HepG2 (cell line): ENCODE results near the gene WDR59. TPM values are rescaled to one million over a fixed set of nuclear protein-coding genes. Genes with fewer than 3 reads are reported as not detected.
A peak's percentile ranks its signal among the peaks of the same experiment; 100 is the strongest.
"Not testable (repeated sequence)": the region's sequence is repeated elsewhere in the genome, so short reads cannot be mapped to it uniquely, and the experiment has no call there.

ENCODE experiments used
- ATAC-seq: fragments of 200-7000 bp; cut with Tn5 transposase; 3 replicates; pipeline ENCODE4 v1.9.1; 2020; ENCODE audit warnings: mild to moderate bottlenecking, moderate library complexity
- BruUV-seq: library from RNA; stranded (reverse); fragments of 400-500 nt; replicated peaks from 2 replicates; lab custom pipeline; 2021; lab: Mats Ljungman, UMichigan
- CTCF ChIA-PET: fragments of 300-600 bp; formaldehyde crosslinking; extraction: SDS; loops from one replicate; lab custom pipeline; 2021; ENCODE audit warnings: low total read pairs, inconsistent platforms, low intra/inter-chr PET ratio; lab: Yijun Ruan, JAX
- POLR2A ChIA-PET: fragments of 350-600 bp; sonication (Branson Sonifier 250); formaldehyde crosslinking; loops from one replicate; lab custom pipeline; 2020; ENCODE audit warnings: antibody characterized with exemption, inconsistent platforms; lab: Yijun Ruan, JAX
- DNase-seq: peaks from one replicate; pipeline ENCODE4 v3.0.0-alpha.2; 2015; ENCODE audit warnings: low spot score
- FAIRE-seq: peaks from 3 replicates; lab custom pipeline; 2011; peaks lifted over from hg19 to GRCh38; lab: Jason Lieb, UNC
- H2AFZ ChIP-seq: one replicate; pipeline ENCODE4 v1.6.1; 2011; ENCODE audit warnings: low read length, inconsistent platforms
- H3K27ac ChIP-seq: fragments of 300-600 bp; 3 replicates; pipeline ENCODE4 v1.8.0; 2011; ENCODE audit warnings: mixed run types, mild to moderate bottlenecking, mixed read lengths, low read length, inconsistent platforms; ENCODE audit not compliant: insufficient read depth; ENCODE audit errors: extremely low read length
- H3K27me3 ChIP-seq, 2 experiments: fragments of 200-600 bp in 1 of 2; 2 replicates in 1 of 2; 3 replicates in 1 of 2; pipeline versions ENCODE4 v1.6.0 to v1.8.0; 2011; ENCODE audit warnings: low read length in 2 of 2, mild to moderate bottlenecking in 2 of 2, moderate library complexity in 2 of 2, inconsistent platforms in 1 of 2; ENCODE audit not compliant: insufficient read depth in 2 of 2, control insufficient read depth in 1 of 2
- H3K36me3 ChIP-seq, 2 experiments: fragments of 200-600 bp in 1 of 2; replicated peaks in 1 of 2; 2 replicates in 1 of 2; 3 replicates in 1 of 2; pipeline versions ENCODE4 v1.5.1 to v1.8.0; 2011; ENCODE audit warnings: low read length in 2 of 2, inconsistent platforms in 1 of 2; ENCODE audit not compliant: insufficient read depth in 2 of 2, control insufficient read depth in 1 of 2
- H3K4me1 ChIP-seq: 2 replicates; pipeline ENCODE4 v1.5.1; 2012; ENCODE audit warnings: low read length, inconsistent platforms; ENCODE audit not compliant: insufficient read depth
- H3K4me2 ChIP-seq: 2 replicates; pipeline ENCODE4 v1.6.0; 2011; ENCODE audit warnings: low read depth, low read length, inconsistent platforms
- H3K4me3 ChIP-seq, 3 experiments: fragments of 200-600 bp in 1 of 3; sonication (generic), shearing (Covaris generic) in 1 of 3; replicated peaks in 1 of 3; 2 replicates each; pipeline ENCODE4 v1.5.1; 2011 to 2016; ENCODE audit warnings: low read length in 3 of 3, inconsistent platforms in 2 of 3, low read depth in 2 of 3, mild to moderate bottlenecking in 2 of 3, control low read depth in 1 of 3, mixed read lengths in 1 of 3; ENCODE audit not compliant: insufficient read depth in 1 of 3
- H3K79me2 ChIP-seq: one replicate; pipeline ENCODE4 v1.6.1; 2011; ENCODE audit warnings: low read length, inconsistent platforms; ENCODE audit not compliant: insufficient read depth
- H3K9ac ChIP-seq: 2 replicates; pipeline ENCODE4 v1.6.0; 2011; ENCODE audit warnings: mild to moderate bottlenecking, low read depth, low read length, inconsistent platforms; ENCODE audit not compliant: insufficient read depth
- H3K9me3 ChIP-seq: 2 replicates; pipeline ENCODE4 v1.5.1; 2012; ENCODE audit warnings: mild to moderate bottlenecking, low read length
- H4K20me1 ChIP-seq: 2 replicates; pipeline ENCODE4 v1.6.0; 2011; ENCODE audit warnings: inconsistent platforms, mild to moderate bottlenecking, low read length, moderate library complexity; ENCODE audit not compliant: insufficient read depth
- CREB1 ChIP-seq, 2 experiments: fragments of 450-650 bp in 1 of 2; IDR thresholded peaks; 2 replicates each; pipeline ENCODE4 v1.6.1; 2016 to 2017; ENCODE audit warnings: control low read depth in 1 of 2, mild to moderate bottlenecking in 1 of 2, missing compliant biosample characterization in 1 of 2, missing genetic modification characterization in 1 of 2
- FOXK1 ChIP-seq: sonication (generic); formaldehyde crosslinking; IDR thresholded peaks from 2 replicates; pipeline ENCODE4 v1.4.0; 2020; ENCODE audit warnings: low read depth, missing genetic modification reagents, borderline replicate concordance
- HMG20A ChIP-seq: IDR thresholded peaks from 2 replicates; pipeline ENCODE4 v1.6.1; 2016; ENCODE audit warnings: borderline replicate concordance
- POLR2A ChIP-seq, 2 experiments: IDR thresholded peaks; 2 replicates each; pipeline ENCODE4 v1.6.1; 2011; ENCODE audit warnings: low read depth in 2 of 2, low read length in 2 of 2, mild to moderate bottlenecking in 1 of 2, moderate library complexity in 1 of 2; ENCODE audit not compliant: insufficient read depth in 1 of 2
- SSRP1 ChIP-seq: IDR thresholded peaks from 2 replicates; pipeline ENCODE4 v1.6.1; 2016; ENCODE audit warnings: control low read depth
- TEAD3 ChIP-seq: optimal IDR thresholded peaks from 2 replicates; pipeline ENCODE3; 2016; ENCODE audit warnings: borderline replicate concordance
- XBP1 ChIP-seq: sonication (generic); formaldehyde crosslinking; IDR thresholded peaks from 2 replicates; pipeline ENCODE4 v1.5.0; 2020; ENCODE audit warnings: missing genetic modification reagents
- ZKSCAN8 ChIP-seq: IDR thresholded peaks from 2 replicates; pipeline ENCODE4 v1.6.1; 2016; ENCODE audit warnings: borderline replicate concordance, missing genetic modification reagents, missing compliant biosample characterization
- ZNF17 ChIP-seq: sonication (generic); formaldehyde crosslinking; IDR thresholded peaks from 2 replicates; pipeline ENCODE4 v1.5.0; 2020; ENCODE audit warnings: mild to moderate bottlenecking, missing genetic modification reagents
- ZNF3 ChIP-seq: IDR thresholded peaks from 2 replicates; pipeline ENCODE4 v1.7.0; 2017; ENCODE audit warnings: inconsistent platforms
- ZNF766 ChIP-seq: sonication (generic); formaldehyde crosslinking; IDR thresholded peaks from 2 replicates; pipeline ENCODE4 v1.5.0; 2020; ENCODE audit warnings: missing genetic modification reagents, borderline replicate concordance
- ZNF781 ChIP-seq: sonication (generic); formaldehyde crosslinking; IDR thresholded peaks from 2 replicates; pipeline ENCODE4 v1.5.1; 2020; ENCODE audit warnings: borderline replicate concordance, mild to moderate bottlenecking, missing genetic modification reagents; ENCODE audit errors: not compliant biosample characterization
- WGBS: methylation state at CpG from one replicate; pipeline ENCODE4 v1.1.6; 2017; ENCODE audit warnings: low lambda C conversion rate; 5-methylcytosine and 5-hydroxymethylcytosine counted together
- in situ Hi-C: cut with HindIII; loops from 2 replicates; pipeline ENCODE4 v1.10.0; 2017; ENCODE audit warnings: low pct_unique_long_range_greater_than_20kb; ENCODE audit not compliant: extremely low pct_ligation_motif_present
- intact Hi-C: fragments of 100-400 bp; cut with micrococcal nuclease; formaldehyde crosslinking; loops from one replicate; pipeline ENCODE4 v1.10.0; 2022; ENCODE audit not compliant: unreplicated experiment
- polyA plus RNA-seq, 8 experiments: library from polyadenylated mRNA; depleted of rRNA in 3 of 8; stranded (reverse) in 7 of 8; unstranded in 1 of 8; fragments of >200 nt; fragmentation: Illumina TruSeq in 4 of 8; extraction: Trizol in 4 of 8; gene quantifications; 2 replicates each; pipeline versions ENCODE4 v1.2.1 to v1.2.3, GENCODE V29; 2011 to 2016; ENCODE audit warnings: low read depth in 4 of 8, missing spikeins in 1 of 8, mixed read lengths in 1 of 8; ENCODE audit not compliant: insufficient read depth in 1 of 8
- total RNA-seq, 5 experiments: library from RNA; depleted of rRNA; stranded (reverse); fragments of >200 nt; fragmentation: Illumina TruSeq; extraction: Trizol; gene quantifications; 2 replicates each; pipeline ENCODE4 v1.2.3, GENCODE V29; 2016; ENCODE audit warnings: low read depth in 1 of 5
- TF ChIP-seq, protein P1 (sequence below): sonication (generic); formaldehyde crosslinking; IDR thresholded peaks from 2 replicates; pipeline ENCODE4 v1.4.0; 2020; ENCODE audit warnings: missing genetic modification reagents
- TF ChIP-seq, protein P2 (sequence below): sonication (generic); formaldehyde crosslinking; IDR thresholded peaks from 2 replicates; pipeline ENCODE4 v1.9.0; 2021; ENCODE audit warnings: missing genetic modification reagents, borderline replicate concordance

Gene WDR59
- total and polyA plus RNA-seq, 2 of the 13 experiments (the other 11 are each of a cell fraction or from before 2014, with no cell fraction given) = 65.2 to 306 TPM

DNA sequence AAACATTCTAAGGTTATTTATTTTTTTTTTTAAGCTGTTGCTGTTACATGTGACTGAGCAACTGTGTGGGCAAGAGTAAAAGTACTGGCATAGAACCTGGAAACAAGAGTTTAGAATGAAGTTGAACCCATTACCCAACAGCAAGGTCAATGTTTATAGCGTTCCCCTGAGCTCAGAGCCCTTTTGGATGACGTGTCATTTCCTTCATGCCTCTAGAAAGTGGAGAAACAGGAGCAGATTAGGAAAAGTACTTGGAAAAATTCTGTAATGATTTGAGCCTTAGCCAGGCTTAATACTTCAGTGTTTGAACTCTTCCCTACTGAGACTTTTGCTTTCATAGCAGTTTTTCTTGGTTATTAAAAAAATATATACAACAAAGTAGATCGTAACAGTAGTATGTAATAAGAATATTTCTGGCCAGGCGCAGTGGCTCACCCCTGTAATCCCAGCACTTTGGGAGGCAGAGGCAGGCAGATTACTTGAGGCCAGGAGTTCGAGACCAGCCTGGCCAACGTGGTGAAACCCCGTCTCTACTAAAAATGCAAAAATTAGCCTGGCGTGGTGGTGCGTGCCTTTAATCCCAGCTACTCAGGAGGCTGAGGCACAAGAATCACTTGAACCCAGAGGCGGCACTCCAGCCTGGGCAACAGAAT is 41.4 kb upstream of the WDR59 start:
- Histone ChIP-seq H3K4me1 (peaks cover 52% of the 10 kb centered on the region), H3K27ac (peak overlapping the region; percentile 11), H4K20me1 (peaks cover 18% of the 10 kb centered on the region), H3K79me2 (peaks cover 89% of the 10 kb centered on the region)
- TF ChIP-seq, protein P1, sequence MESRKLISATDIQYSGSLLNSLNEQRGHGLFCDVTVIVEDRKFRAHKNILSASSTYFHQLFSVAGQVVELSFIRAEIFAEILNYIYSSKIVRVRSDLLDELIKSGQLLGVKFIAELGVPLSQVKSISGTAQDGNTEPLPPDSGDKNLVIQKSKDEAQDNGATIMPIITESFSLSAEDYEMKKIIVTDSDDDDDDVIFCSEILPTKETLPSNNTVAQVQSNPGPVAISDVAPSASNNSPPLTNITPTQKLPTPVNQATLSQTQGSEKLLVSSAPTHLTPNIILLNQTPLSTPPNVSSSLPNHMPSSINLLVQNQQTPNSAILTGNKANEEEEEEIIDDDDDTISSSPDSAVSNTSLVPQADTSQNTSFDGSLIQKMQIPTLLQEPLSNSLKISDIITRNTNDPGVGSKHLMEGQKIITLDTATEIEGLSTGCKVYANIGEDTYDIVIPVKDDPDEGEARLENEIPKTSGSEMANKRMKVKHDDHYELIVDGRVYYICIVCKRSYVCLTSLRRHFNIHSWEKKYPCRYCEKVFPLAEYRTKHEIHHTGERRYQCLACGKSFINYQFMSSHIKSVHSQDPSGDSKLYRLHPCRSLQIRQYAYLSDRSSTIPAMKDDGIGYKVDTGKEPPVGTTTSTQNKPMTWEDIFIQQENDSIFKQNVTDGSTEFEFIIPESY = 0 out of 2 replicates have a peak, but pooled peaks have one; percentile 10
- TF ChIP-seq CREB1 (IDR thresholded peaks at IDR 0.05) (0 out of 2 replicates have a peak, but pooled peaks have one; percentile 5), XBP1 (CRISPR knock-in tag) (0 out of 2 replicates have a peak, but pooled peaks have one; percentile 48)
- CTCF ChIA-PET; DNase-seq; FAIRE-seq; H3K4me2 ChIP-seq; ATAC-seq; in situ Hi-C loops; H2AFZ ChIP-seq; intact Hi-C loops; H3K9ac ChIP-seq; H3K27me3 ChIP-seq; H3K4me3 ChIP-seq; H3K9me3 ChIP-seq; H3K36me3 ChIP-seq; POLR2A ChIA-PET; TF ChIP-seq CREB1 (CRISPR knock-in tag; IDR thresholded peaks at IDR 0.05): not testable (repeated sequence)
- TSS peak; percentile 31 for BruUV-seq
- 89% methylated on average over 10 of the region's 10 CpGs for WGBS

DNA sequence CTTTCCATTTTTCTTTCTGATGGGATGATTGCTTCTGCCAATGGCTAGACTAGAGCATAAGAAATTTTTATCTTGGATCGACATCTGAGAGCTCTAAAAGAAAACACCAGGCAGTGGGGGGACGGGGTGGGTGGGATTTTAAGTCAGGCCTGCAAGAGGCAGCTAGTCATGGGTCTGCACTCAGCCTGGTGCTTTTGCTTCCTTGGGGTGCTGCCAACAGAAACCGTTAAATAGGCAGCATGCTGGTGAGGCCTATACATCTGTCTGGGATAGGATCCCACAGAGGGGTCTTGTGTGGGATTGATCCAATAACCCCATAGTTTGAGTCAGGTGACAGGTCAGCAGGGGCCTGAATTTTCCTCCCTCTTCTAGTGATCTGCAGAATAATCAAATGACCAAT is 40.8 kb upstream of the WDR59 start:
- POLR2A ChIA-PET = no interaction called here
- no peak overlapping the region for H3K4me2 ChIP-seq

More for the DNA sequence above, 40.8 kb upstream of the WDR59 start:
- Histone ChIP-seq H3K79me2 (peaks cover 89% of the 10 kb centered on the region), H3K27me3 (no peaks in the 10 kb centered on the region), H2AFZ (no peak overlapping the region), H3K9ac (no peak overlapping the region), H3K36me3 (no peaks in the 10 kb centered on the region; a peak in 1 of 5 replicates), H3K27ac (peak overlapping the region; percentile 11), H3K4me3 (no peak overlapping the region), H4K20me1 (peaks cover 18% of the 10 kb centered on the region), H3K4me1 (peaks cover 52% of the 10 kb centered on the region), H3K9me3 (peaks cover 9% of the 10 kb centered on the region)
- no peak for FAIRE-seq
- 88% methylated on average over 3 of the region's 3 CpGs for WGBS
- intact Hi-C loops (no loop called here), in situ Hi-C loops (no loop called here)
- no TSS peak for BruUV-seq
- no peak for ATAC-seq
- TF ChIP-seq HMG20A (CRISPR knock-in tag) (no peak), ZKSCAN8 (CRISPR knock-in tag) (no peak), POLR2A (IDR thresholded peaks at IDR 0.05; ENCODE audit: insufficient read depth in 1 of 2, low read depth in 2 of 2, low read length in 2 of 2) (no peak), ZNF781 (CRISPR knock-in tag) (no peak), ZNF3 (CRISPR knock-in tag) (no peak), ZNF17 (CRISPR knock-in tag) (no peak), ZNF766 (CRISPR knock-in tag) (no peak), TEAD3 (CRISPR knock-in tag) (no peak), FOXK1 (CRISPR knock-in tag) (no peak), SSRP1 (CRISPR knock-in tag) (no peak)
- TF ChIP-seq, protein P2, sequence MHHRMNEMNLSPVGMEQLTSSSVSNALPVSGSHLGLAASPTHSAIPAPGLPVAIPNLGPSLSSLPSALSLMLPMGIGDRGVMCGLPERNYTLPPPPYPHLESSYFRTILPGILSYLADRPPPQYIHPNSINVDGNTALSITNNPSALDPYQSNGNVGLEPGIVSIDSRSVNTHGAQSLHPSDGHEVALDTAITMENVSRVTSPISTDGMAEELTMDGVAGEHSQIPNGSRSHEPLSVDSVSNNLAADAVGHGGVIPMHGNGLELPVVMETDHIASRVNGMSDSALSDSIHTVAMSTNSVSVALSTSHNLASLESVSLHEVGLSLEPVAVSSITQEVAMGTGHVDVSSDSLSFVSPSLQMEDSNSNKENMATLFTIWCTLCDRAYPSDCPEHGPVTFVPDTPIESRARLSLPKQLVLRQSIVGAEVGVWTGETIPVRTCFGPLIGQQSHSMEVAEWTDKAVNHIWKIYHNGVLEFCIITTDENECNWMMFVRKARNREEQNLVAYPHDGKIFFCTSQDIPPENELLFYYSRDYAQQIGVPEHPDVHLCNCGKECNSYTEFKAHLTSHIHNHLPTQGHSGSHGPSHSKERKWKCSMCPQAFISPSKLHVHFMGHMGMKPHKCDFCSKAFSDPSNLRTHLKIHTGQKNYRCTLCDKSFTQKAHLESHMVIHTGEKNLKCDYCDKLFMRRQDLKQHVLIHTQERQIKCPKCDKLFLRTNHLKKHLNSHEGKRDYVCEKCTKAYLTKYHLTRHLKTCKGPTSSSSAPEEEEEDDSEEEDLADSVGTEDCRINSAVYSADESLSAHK = no peak
- DNase-seq = no peak
- CTCF ChIA-PET = no interaction called here
